GM12891 (cell line): ENCODE data around the gene SLC29A1.

Source experiments
- POLR2A ChIP-seq: IDR thresholded peaks from 2 replicates; pipeline ENCODE4 v1.6.1; 2011; ENCODE audit warnings: low read depth, low read length, control low read depth
- POLR2AphosphoS5 ChIP-seq: IDR thresholded peaks from 2 replicates; pipeline ENCODE4 v1.6.1; 2011; ENCODE audit warnings: low read depth, low read length, control low read depth

GRCh38 chr6:44225579-44226325 lies 2.4 kb downstream of the SLC29A1 start:
- TF ChIP-seq POLR2A: no peak
- no peak for TF ChIP-seq POLR2AphosphoS5
